ENCODE data around the gene RNF113B. TPM values are rescaled to one million over a fixed set of nuclear protein-coding genes. Genes with fewer than 3 reads are reported as not detected.

Gene RNF113B
- total and polyA plus RNA-seq, 2 of the 4 experiments (the other 2 are of a cell fraction) = not detected

DNA sequence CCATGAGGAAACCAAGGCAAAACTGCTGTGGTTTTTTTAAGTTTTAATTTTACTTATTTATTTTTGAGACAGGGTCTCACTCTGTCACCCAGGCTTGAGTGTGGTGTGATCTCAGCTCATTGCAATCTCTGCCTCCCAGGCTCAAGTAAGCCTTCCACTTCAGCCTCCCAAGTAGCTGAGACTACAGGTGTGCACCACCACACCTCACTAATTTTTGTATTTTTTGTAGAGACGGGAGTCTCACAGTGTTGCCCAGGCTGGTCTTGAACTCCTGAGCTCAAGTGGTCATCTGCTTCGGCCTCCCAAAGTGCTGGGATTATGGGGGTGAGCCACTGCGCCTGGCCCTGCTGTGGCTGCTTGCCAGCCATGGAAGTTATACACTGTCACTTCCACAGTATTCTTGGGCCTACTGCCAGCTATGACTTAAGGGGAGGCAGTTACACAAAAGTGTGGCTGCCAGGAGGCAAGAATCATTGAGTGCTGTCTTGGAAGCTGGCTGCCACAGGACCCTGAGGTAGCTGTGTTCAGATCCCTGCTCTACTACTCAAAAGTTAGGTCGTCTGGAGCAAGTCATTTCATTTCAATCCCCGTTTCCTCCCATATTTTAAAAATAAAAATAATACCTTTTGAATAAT is 21.5 kb downstream of the RNF113B start (continued):
- TF ChIP-seq NFE2L2 (IDR thresholded peaks at IDR 0.05; ENCODE audit: low read depth, low read length) = no peak

DNA sequence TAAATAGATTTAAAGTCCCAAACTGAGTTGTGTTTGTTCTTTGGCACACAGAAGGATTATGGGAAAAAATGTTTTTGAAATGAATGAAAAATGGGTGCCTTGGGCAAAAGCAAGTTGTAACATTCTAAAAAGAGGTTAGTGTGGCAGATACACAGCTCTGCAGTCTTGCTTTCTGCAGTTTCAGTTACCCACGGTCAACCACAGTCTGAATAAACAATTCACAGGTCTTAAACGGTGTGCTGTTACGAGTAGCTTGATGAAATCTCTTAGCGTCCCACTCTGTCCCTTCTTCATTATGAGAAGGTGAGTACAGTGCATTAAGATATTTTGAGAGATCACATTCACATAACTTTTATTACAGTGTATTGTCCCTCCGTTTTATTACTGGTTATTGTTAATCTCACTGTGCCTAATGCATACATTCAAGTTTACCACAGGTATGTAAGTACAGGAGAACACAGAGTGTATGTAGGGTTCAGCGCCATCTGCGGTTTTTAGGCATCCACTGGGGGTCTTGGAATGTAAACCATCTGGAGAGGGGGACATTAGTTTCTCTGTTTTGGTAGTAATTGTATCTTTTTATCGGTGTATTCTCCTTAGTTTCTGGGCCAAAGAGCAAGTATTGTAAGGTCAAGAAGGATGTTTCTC is 26.1 kb downstream of the RNF113B start:
- in situ Hi-C loops (cut with MboI; ENCODE audit: low sequenced_read_pairs) (no loop called here), intact Hi-C loops (cut with micrococcal nuclease) (no loop called here), dilution Hi-C loops (cut with HindIII; ENCODE audit: low sequenced_read_pairs, unreplicated experiment) (no loop called here)
- peaks cover 12 to 74% of the 10 kb centered on the region in 2 experiments; a peak in 3 of 4 replicates for H3K79me1 ChIP-seq (ENCODE audit: low read depth in 1 of 2, low read length in 2 of 2)
- no peak overlapping the region for H3K18ac ChIP-seq (ENCODE audit: low read depth, low read length)
- H3K27ac ChIP-seq (ENCODE audit: insufficient read depth, low read length) = no peak overlapping the region
- no peak overlapping the region for H3K23ac ChIP-seq (ENCODE audit: low read depth, low read length)
- no TSS peak for BruUV-seq (replicated peaks)
- H4K5ac ChIP-seq (ENCODE audit: low read depth, low read length) = no peak overlapping the region
- no peak overlapping the region for H2BK20ac ChIP-seq (ENCODE audit: low read depth, low read length)
- DNase-seq (no peak), ATAC-seq (ENCODE audit: low read depth) (no peak)
- TF ChIP-seq POLR2A (IDR thresholded peaks at IDR 0.05; ENCODE audit: low read depth, low read length) = no peak
- no peak for TF ChIP-seq FOS (IDR thresholded peaks at IDR 0.05; ENCODE audit: low read depth, low read length)
- no peak for TF ChIP-seq MAZ (IDR thresholded peaks at IDR 0.05; ENCODE audit: borderline replicate concordance, low read depth, low read length)
- TF ChIP-seq, protein P1, sequence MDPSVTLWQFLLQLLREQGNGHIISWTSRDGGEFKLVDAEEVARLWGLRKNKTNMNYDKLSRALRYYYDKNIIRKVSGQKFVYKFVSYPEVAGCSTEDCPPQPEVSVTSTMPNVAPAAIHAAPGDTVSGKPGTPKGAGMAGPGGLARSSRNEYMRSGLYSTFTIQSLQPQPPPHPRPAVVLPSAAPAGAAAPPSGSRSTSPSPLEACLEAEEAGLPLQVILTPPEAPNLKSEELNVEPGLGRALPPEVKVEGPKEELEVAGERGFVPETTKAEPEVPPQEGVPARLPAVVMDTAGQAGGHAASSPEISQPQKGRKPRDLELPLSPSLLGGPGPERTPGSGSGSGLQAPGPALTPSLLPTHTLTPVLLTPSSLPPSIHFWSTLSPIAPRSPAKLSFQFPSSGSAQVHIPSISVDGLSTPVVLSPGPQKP (IDR thresholded peaks at IDR 0.05; ENCODE audit: borderline replicate concordance, low read depth, low read length) = no peak
- TF ChIP-seq CEBPB (IDR thresholded peaks at IDR 0.05; ENCODE audit: low read depth, low read length) = no peak
- no peak for TF ChIP-seq MAFK (IDR thresholded peaks at IDR 0.05; ENCODE audit: low read depth, low read length)
- TF ChIP-seq CHD1 (IDR thresholded peaks at IDR 0.05; ENCODE audit: low read depth, low read length) = no peak
- TF ChIP-seq MXI1 (IDR thresholded peaks at IDR 0.05; ENCODE audit: borderline replicate concordance, low read depth, low read length) = no peak
- TF ChIP-seq SMC3 (IDR thresholded peaks at IDR 0.05; ENCODE audit: low read depth, low read length) = no peak
- no peak overlapping the region for H2BK120ac ChIP-seq (ENCODE audit: low read depth, low read length)
- H3K9me1 ChIP-seq (ENCODE audit: insufficient read depth, low read length) = peaks cover 24% of the 10 kb centered on the region
- no peak overlapping the region; the same call in 2 of the 3 replicates for H2BK15ac ChIP-seq (ENCODE audit: low read depth, low read length)
- no peak overlapping the region for H2AFZ ChIP-seq (replicated peaks; ENCODE audit: low read length, poor library complexity)
- no peak overlapping the region for H3K14ac ChIP-seq (replicated peaks; ENCODE audit: low read depth, low read length)
- H2BK5ac ChIP-seq (ENCODE audit: low read depth, low read length, poor library complexity, severe bottlenecking) = no peak overlapping the region
- POLR2A ChIA-PET (ENCODE audit: unreplicated experiment) = interaction anchor here (0.7 kb wide), 1 partner anchor 151 kb away, joined by 3 read pairs; no protein-coding TSS in a partner anchor
- peaks cover 82% of the 10 kb centered on the region for H4K20me1 ChIP-seq (ENCODE audit: insufficient read depth, low read length)
- no peak overlapping the region for H4K8ac ChIP-seq (ENCODE audit: low read depth in 2 of 2, low read length in 2 of 2)
- no peak overlapping the region for H3K4me3 ChIP-seq (ENCODE audit: insufficient read depth, low read depth, low read length)
- no CpG with 5 or more reads among the region's 8 CpGs for WGBS, 2 experiments (ENCODE audit: extremely low coverage in 2 of 2, insufficient read length in 1 of 2)
- H3K56ac ChIP-seq (ENCODE audit: extremely low read depth, insufficient read depth, low read length) = no peak overlapping the region
- no peak overlapping the region; the same call in 1 of the 2 replicates for H3K4me2 ChIP-seq (ENCODE audit: low read depth, low read length)
- H3K27me3 ChIP-seq (ENCODE audit: control insufficient read depth, insufficient read depth, low read length) = no peaks in the 10 kb centered on the region
- no peak overlapping the region for H4K91ac ChIP-seq (ENCODE audit: insufficient read depth, low read depth, low read length)
- no peak overlapping the region for H2AK9ac ChIP-seq (replicated peaks; ENCODE audit: low read depth, low read length, poor library complexity)
- peaks cover 3% of the 10 kb centered on the region for H3K36me3 ChIP-seq (ENCODE audit: control insufficient read depth, insufficient read depth, low read length)
- CTCF ChIA-PET = no interaction called here
- no peaks in the 10 kb centered on the region for H3K9me3 ChIP-seq (ENCODE audit: control insufficient read depth, insufficient read depth, low read length)
- no peak overlapping the region for H3K9ac ChIP-seq (ENCODE audit: low read depth, low read length)
- no peak overlapping the region for H3K4ac ChIP-seq (ENCODE audit: low read depth, low read length)
- no peak overlapping the region for H2AK5ac ChIP-seq (ENCODE audit: low read depth, low read length)
- peaks cover 9% of the 10 kb centered on the region for H3K4me1 ChIP-seq (ENCODE audit: control insufficient read depth, insufficient read depth, low read length)
